Diencephalon (tissue), 1 donor: ENCODE measurements around the gene SEC16A. TPM values are rescaled to one million over a fixed set of nuclear protein-coding genes. Genes with fewer than 3 reads are reported as not detected.

Source experiments
- small RNA-seq: library from RNA; depleted of rRNA; stranded (forward); fragments of <200 nt; gene quantifications from one replicate; pipeline ENCODE3, GENCODE V24; 2014
- total RNA-seq: library from RNA; depleted of rRNA; stranded (reverse); fragments of >200 nt; gene quantifications from one replicate; pipeline ENCODE4 v1.2.3, GENCODE V29; 2014

Gene SEC16A
- 19.1 TPM for total RNA-seq

GRCh38 chr9:136482793-136483588, at the start of gene SEC16A:
TSS of gene SEC16A (minus strand) at chr9:136483040. CDS start at chr9:136477615, 5,425 bp downstream.

GRCh38 chr9:136439481-136440408, 43.1 kb downstream of the SEC16A start, which contains the start of gene INPP5E:
TSS of gene INPP5E (minus strand) at chr9:136439845. CDS start at chr9:136439419, 426 bp downstream.

GRCh38 chr9:136410500-136411287, 72.1 kb downstream of the SEC16A start, which contains the start of the genes ENTR1 and PMPCA:
TSS of gene ENTR1 (minus strand) at chr9:136410614. CDS start at chr9:136410397, 217 bp downstream.
TSS of gene PMPCA (plus strand) at chr9:136410658. CDS start at chr9:136410669, 11 bp downstream.

GRCh38 chr9:136400038-136400834, 82.6 kb downstream of the SEC16A start, which contains the start of gene SNAPC4:
TSS of gene SNAPC4 (minus strand) at chr9:136400170. CDS start at chr9:136398428, 1,742 bp downstream.

Small RNA genes lying within 50 kb of the gene (small RNA-seq; reads per million reads assigned to genes)
- gene MIR4673 = not detected

Other genes with a start within 250 kb of the SEC16A start
- gene QSOX2, start 237.2 kb downstream of the SEC16A start, total RNA-seq = 10.8 TPM
- gene CCDC187, start 178.9 kb downstream of the SEC16A start, total RNA-seq = 0.23 TPM
- 62.5 TPM for gene GPSM1, start 155.5 kb downstream of the SEC16A start, total RNA-seq
- gene DNLZ, start 119.3 kb downstream of the SEC16A start, total RNA-seq = 10.4 TPM
- 2.3 TPM for gene CARD9, start 109.4 kb downstream of the SEC16A start, total RNA-seq
- 7.8 TPM for gene SNAPC4, start 82.9 kb downstream of the SEC16A start, total RNA-seq
- gene ENTR1, start 72.4 kb downstream of the SEC16A start, total RNA-seq = 17.1 TPM
- 32.5 TPM for gene PMPCA, start 72.4 kb downstream of the SEC16A start, total RNA-seq
- gene INPP5E, start 43.2 kb downstream of the SEC16A start, total RNA-seq = 12.7 TPM
- gene NOTCH1, start 63.0 kb upstream of the SEC16A start, total RNA-seq = 41.3 TPM
- gene EGFL7, start 179.9 kb upstream of the SEC16A start, total RNA-seq = 20.3 TPM
- 3.5 TPM for gene AGPAT2, start 204.4 kb upstream of the SEC16A start, total RNA-seq
- gene DIPK1B, start 229.5 kb upstream of the SEC16A start, total RNA-seq = 37.4 TPM